Fibroblast of villous mesenchyme (primary cell): ENCODE measurements around the gene RDH5. TPM values are rescaled to one million over a fixed set of nuclear protein-coding genes. Genes with fewer than 3 reads are reported as not detected.
A peak's percentile ranks its signal among the peaks of the same experiment; 100 is the strongest.

Experiments
- DNase-seq: peaks from one replicate; pipeline ENCODE4 v3.0.0-alpha.2; 2010; ENCODE audit warnings: low read depth
- H3K4me3 ChIP-seq: 2 replicates; pipeline ENCODE4 v1.5.1; 2011; ENCODE audit warnings: low read depth, mild to moderate bottlenecking, low read length
- total RNA-seq: library from RNA; depleted of rRNA; stranded (reverse); fragments of >200 nt; gene quantifications from 2 replicates; pipeline ENCODE4 v1.2.3, GENCODE V29; 2012
- TF ChIP-seq, protein P1 (sequence below): IDR thresholded peaks from 2 replicates; pipeline ENCODE4 v1.5.1; 2012; ENCODE audit warnings: low read depth, mild to moderate bottlenecking, low read length; ENCODE audit not compliant: insufficient read depth

RDH5 gene
- total RNA-seq, 1 donor, result 6.0 TPM

DNA sequence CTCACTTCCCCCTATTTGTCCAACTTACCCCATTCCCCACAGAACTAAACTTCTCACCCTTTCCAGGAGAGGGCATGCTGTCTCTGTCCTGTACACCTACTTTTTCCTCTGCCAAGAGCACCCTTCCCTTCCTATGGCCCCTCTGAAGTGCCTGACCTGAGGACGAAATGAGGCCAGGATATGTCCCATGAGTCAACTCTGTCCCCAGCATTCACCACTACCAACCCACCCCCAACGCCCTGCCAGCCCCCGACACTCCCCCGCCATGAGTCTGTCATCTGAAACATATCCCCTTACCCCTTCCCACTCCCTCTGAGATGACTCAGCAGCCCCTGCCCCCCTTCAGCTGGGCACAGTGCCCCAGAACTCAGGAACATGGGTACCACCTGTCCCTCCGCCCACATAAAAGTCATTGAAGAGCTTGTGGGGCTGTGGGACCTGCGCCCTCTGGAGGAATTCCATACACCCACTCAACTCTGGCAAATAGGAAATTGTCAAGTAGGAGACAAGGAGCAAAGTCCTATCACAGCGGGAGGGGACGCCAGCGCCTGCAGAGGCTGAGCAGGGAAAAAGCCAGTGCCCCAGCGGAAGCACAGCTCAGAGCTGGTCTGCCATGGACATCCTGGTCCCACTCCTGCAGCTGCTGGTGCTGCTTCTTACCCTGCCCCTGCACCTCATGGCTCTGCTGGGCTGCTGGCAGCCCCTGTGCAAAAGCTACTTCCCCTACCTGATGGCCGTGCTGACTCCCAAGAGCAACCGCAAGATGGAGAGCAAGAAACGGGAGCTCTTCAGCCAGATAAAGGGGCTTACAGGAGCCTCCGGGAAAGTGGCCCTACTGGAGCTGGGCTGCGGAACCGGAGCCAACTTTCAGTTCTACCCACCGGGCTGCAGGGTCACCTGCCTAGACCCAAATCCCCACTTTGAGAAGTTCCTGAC lies 38.8 kb upstream of the RDH5 start:
- peak; percentile 20 for DNase-seq
- no peak overlapping the region for H3K4me3 ChIP-seq

DNA sequence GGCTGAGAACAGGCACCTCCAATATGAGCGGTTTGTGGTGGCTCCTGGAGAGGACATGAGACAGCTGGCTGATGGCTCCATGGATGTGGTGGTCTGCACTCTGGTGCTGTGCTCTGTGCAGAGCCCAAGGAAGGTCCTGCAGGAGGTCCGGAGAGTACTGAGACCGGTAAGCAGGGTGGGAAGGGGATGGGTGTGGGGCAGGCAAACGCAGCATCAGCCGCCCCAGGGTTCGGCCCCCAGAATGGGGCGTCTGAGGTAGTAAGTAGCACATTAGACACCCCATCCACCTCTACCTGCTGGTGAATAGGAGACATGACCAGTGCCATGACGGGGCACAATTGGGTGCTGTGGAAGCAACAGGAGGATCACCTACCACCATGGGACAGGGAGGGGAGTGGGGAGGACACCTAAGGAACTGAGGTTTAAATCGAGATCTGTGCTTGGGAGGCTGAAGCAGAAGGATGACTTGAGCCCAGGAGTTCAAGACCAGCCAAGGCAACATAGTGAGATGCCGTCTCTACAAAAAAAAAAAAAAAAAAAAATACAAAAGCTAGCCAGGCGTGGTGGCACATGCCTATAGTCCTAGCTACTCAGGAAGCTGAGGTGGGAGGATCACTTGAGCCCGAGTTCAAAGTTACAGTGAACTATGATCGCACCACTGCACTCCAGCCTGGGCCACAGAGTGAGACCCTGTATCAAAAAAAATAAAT lies 38.0 kb upstream of the RDH5 start:
- no peak overlapping the region for H3K4me3 ChIP-seq
- no peak for DNase-seq

More for the DNA sequence above, 38.8 kb upstream of the RDH5 start:
- TF ChIP-seq, protein P1, sequence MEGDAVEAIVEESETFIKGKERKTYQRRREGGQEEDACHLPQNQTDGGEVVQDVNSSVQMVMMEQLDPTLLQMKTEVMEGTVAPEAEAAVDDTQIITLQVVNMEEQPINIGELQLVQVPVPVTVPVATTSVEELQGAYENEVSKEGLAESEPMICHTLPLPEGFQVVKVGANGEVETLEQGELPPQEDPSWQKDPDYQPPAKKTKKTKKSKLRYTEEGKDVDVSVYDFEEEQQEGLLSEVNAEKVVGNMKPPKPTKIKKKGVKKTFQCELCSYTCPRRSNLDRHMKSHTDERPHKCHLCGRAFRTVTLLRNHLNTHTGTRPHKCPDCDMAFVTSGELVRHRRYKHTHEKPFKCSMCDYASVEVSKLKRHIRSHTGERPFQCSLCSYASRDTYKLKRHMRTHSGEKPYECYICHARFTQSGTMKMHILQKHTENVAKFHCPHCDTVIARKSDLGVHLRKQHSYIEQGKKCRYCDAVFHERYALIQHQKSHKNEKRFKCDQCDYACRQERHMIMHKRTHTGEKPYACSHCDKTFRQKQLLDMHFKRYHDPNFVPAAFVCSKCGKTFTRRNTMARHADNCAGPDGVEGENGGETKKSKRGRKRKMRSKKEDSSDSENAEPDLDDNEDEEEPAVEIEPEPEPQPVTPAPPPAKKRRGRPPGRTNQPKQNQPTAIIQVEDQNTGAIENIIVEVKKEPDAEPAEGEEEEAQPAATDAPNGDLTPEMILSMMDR, result peak; percentile 41

DNA sequence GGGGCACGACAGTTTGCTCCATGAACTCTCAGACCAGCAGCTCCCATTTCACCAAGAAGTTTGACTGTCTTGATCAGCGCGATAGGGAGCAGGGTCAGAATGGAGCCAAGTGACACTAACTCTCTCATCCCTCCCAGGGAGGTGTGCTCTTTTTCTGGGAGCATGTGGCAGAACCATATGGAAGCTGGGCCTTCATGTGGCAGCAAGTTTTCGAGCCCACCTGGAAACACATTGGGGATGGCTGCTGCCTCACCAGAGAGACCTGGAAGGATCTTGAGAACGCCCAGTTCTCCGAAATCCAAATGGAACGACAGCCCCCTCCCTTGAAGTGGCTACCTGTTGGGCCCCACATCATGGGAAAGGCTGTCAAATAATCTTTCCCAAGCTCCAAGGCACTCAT lies 36.5 kb upstream of the RDH5 start:
- TF ChIP-seq, protein P1, result no peak
- DNase-seq, result no peak
- H3K4me3 ChIP-seq, result no peak overlapping the region

More for the DNA sequence above, 38.0 kb upstream of the RDH5 start:
- TF ChIP-seq, protein P1, result no peak

DNA sequence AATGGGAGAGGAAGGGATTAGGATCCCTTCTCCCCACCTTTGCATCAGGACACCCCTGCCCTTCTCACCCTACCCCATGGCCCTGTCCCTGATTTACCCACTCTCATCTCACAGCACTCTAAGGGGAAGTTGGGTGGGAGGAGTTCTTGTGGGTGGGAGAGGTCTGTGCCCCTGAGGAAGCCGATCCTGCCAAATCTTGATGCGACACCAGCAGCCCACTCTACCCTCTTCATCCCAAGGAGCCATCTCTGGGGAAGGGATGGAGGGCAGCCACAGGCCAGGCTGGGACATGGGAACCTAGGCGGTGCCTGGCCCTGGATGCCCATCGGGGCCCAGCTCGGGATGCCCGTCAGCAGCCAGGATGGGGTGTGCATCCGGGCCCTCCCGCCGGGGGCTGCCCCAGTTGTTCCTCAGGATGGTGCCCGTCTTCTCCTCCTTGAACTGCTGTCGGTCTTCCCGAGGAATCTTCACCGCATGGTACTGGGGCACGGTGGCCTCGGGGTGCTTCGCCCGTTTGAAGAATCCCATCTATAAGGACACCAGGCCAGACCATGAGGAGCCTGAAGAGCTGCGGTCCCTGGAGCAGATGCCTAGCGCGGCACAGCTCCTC lies 35.3 kb upstream of the RDH5 start:
- DNase-seq, result no peak
- TF ChIP-seq, protein P1, result no peak
- no peak overlapping the region for H3K4me3 ChIP-seq

DNA sequence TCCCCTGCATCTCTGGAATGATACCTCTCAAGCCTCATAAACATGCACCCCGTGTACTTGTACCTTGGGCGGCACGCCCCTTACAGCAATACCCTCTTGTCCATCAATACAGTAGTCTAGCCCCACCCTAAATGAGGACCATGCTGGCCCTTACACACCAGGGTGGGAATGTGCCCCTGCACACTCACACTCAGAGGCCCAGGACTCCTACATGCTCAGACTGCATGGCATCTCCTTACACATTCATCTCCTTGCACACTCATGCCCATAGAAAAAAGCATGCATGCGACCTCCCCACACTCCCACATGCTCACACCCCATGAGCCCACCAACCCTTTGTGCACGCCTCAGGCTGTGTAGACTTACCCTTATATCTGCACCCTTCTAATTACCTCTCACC lies 34.5 kb upstream of the RDH5 start:
- TF ChIP-seq, protein P1, result no peak
- no peak for DNase-seq

DNA sequence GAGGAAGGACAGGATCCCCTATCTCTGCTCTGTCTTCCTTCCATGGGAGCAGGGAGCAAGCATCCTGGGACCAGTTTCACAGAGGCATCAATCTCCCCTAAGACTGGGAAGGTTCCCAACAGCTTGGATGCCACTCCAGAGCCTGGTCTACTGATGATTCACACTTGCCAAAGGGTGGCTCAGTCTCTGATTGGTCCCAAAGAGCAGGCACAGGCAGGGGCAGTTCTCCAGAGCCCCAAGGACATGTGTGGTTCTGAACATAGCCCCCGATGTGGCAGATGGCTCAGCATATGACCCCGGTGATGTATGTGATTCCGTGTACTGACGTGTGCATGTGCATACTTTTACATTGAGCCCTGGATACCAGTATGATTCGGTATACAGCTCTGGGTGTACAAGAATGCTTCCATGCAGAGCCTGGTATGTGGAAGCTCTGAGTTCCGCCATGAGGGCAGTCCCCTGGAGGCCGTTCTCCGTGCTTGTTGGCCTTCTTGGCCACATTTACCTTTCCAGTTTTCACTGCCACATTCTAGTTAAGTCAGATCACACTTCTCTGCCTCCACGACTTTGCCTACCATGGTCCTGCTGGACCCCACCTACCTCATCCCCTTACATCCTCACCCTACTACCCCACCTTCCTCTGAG lies 33.7 kb upstream of the RDH5 start:
- TF ChIP-seq, protein P1, result no peak
- H3K4me3 ChIP-seq, result no peak overlapping the region
- no peak for DNase-seq

More for the DNA sequence above, 34.5 kb upstream of the RDH5 start:
- H3K4me3 ChIP-seq, result no peak overlapping the region
